B cell (primary cell): ENCODE data around the gene MYO1E.

Experiments
- EZH2 ChIP-seq: IDR thresholded peaks from 2 replicates; pipeline ENCODE4 v1.6.1; 2012; ENCODE audit warnings: borderline replicate concordance, low read depth, mild to moderate bottlenecking, moderate library complexity, low read length; ENCODE audit not compliant: insufficient read depth, poor library complexity, severe bottlenecking
- TF ChIP-seq, protein P1 (sequence below): fragments of 200-600 bp; IDR thresholded peaks from one replicate; pipeline ENCODE4 v1.8.0; 2022; ENCODE audit warnings: antibody characterized with exemption, mild to moderate bottlenecking

DNA sequence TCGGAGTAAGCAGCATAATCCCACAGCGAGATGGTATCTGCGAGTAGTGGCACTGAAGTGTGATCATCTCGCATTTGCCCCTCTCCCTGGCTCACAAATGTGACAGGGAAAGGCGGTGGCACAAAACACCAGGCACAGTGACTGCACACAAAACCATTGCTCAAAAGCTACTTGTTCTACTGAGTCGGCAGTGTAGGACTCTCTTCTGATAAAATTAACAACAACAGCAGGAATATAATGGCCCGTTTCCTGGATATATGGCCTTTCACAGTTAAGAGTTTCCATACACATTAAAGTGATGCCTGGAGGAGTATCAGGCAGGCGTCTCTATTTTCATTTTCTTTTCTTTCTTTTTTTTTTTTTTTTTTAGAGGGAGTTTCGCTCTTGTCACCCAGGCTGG, 69.0 kb downstream of the MYO1E start:
- TF ChIP-seq, protein P1, sequence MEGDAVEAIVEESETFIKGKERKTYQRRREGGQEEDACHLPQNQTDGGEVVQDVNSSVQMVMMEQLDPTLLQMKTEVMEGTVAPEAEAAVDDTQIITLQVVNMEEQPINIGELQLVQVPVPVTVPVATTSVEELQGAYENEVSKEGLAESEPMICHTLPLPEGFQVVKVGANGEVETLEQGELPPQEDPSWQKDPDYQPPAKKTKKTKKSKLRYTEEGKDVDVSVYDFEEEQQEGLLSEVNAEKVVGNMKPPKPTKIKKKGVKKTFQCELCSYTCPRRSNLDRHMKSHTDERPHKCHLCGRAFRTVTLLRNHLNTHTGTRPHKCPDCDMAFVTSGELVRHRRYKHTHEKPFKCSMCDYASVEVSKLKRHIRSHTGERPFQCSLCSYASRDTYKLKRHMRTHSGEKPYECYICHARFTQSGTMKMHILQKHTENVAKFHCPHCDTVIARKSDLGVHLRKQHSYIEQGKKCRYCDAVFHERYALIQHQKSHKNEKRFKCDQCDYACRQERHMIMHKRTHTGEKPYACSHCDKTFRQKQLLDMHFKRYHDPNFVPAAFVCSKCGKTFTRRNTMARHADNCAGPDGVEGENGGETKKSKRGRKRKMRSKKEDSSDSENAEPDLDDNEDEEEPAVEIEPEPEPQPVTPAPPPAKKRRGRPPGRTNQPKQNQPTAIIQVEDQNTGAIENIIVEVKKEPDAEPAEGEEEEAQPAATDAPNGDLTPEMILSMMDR, result no peak
- TF ChIP-seq EZH2, result no peak
